Endothelial cell of umbilical vein (primary cell): ENCODE results near the gene CACHD1. TPM values are rescaled to one million over a fixed set of nuclear protein-coding genes. Genes with fewer than 3 reads are reported as not detected.

Experiments
- BruUV-seq: library from RNA; stranded (reverse); fragments of 400-500 nt; replicated peaks from 2 replicates; lab custom pipeline; 2021; lab: Mats Ljungman, UMichigan
- CTCF ChIA-PET: fragments of 300-600, 350-600 bp; sonication (Branson Sonifier 250); formaldehyde crosslinking; loops from one replicate; lab custom pipeline; 2021; ENCODE audit warnings: antibody characterized with exemption, inconsistent platforms; lab: Charles Lee
- POLR2A ChIA-PET: fragments of 300-600, 350-600 bp; sonication (Branson Sonifier 250); formaldehyde crosslinking; loops from one replicate; lab custom pipeline; 2021; ENCODE audit warnings: antibody characterized with exemption, inconsistent platforms; lab: Charles Lee
- DNase-seq: peaks from one replicate; pipeline ENCODE4 v3.0.0-alpha.2; 2011; ENCODE audit warnings: low read depth, low spot score
- FAIRE-seq: peaks from 2 replicates; lab custom pipeline; 2011; peaks lifted over from hg19 to GRCh38; lab: Jason Lieb, UNC
- H2AFZ ChIP-seq: 2 replicates; pipeline ENCODE4 v1.6.0; 2012; ENCODE audit warnings: low read depth, low read length, control low read depth, inconsistent platforms
- H3K27ac ChIP-seq: 2 replicates; pipeline ENCODE4 v1.5.1; 2011; ENCODE audit warnings: low read depth, mild to moderate bottlenecking, control low read depth, low read length, moderate library complexity; ENCODE audit not compliant: insufficient read depth
- H3K27me3 ChIP-seq, 2 experiments: 2 replicates each; pipeline versions ENCODE4 v1.6.0 to v1.6.1; 2011; ENCODE audit warnings: low read length in 2 of 2, mixed read lengths in 1 of 2; ENCODE audit not compliant: control insufficient read depth in 2 of 2, insufficient read depth in 2 of 2
- H3K36me3 ChIP-seq, 2 experiments: 2 replicates in 1 of 2; 3 replicates in 1 of 2; pipeline ENCODE4 v1.5.1; 2011; ENCODE audit warnings: low read length in 2 of 2, mild to moderate bottlenecking in 1 of 2, moderate library complexity in 1 of 2; ENCODE audit not compliant: control insufficient read depth in 2 of 2, insufficient read depth in 2 of 2; ENCODE audit errors: extremely low read depth in 1 of 2
- H3K4me1 ChIP-seq: 3 replicates; pipeline ENCODE4 v1.5.1; 2011; ENCODE audit warnings: mild to moderate bottlenecking, low read length; ENCODE audit not compliant: control insufficient read depth, insufficient read depth; ENCODE audit errors: extremely low read depth
- H3K4me2 ChIP-seq: 2 replicates; pipeline ENCODE4 v1.6.1; 2011; ENCODE audit warnings: low read length, control low read depth, mixed read lengths; ENCODE audit not compliant: insufficient read depth
- H3K4me3 ChIP-seq, 3 experiments: fragments of 200-600 bp in 1 of 3; sonication (generic), shearing (Covaris generic) in 1 of 3; replicated peaks in 1 of 3; 2 replicates each; pipeline ENCODE4 v1.5.1; 2011 to 2016; ENCODE audit warnings: control low read depth in 3 of 3, low read length in 3 of 3, mild to moderate bottlenecking in 2 of 3, inconsistent platforms in 1 of 3, low read depth in 1 of 3, moderate library complexity in 1 of 3; ENCODE audit not compliant: insufficient read depth in 1 of 3
- H3K79me2 ChIP-seq: 2 replicates; pipeline ENCODE4 v1.6.0; 2012; ENCODE audit warnings: low read length, inconsistent platforms; ENCODE audit not compliant: control insufficient read depth, insufficient read depth
- H3K9ac ChIP-seq: replicated peaks from 2 replicates; pipeline ENCODE3; 2011; ENCODE audit warnings: low read length, control low read depth; ENCODE audit not compliant: insufficient read depth; ENCODE audit errors: extremely low read depth
- H3K9me1 ChIP-seq: replicated peaks from 3 replicates; pipeline ENCODE4 v1.6.0; 2011; ENCODE audit warnings: mild to moderate bottlenecking, low read length; ENCODE audit not compliant: control insufficient read depth, insufficient read depth; ENCODE audit errors: extremely low read depth
- H3K9me3 ChIP-seq: replicated peaks from 2 replicates; pipeline ENCODE4 v1.5.1; 2012; ENCODE audit warnings: low read length, inconsistent platforms; ENCODE audit not compliant: control insufficient read depth, insufficient read depth
- H4K20me1 ChIP-seq: replicated peaks from 2 replicates; pipeline ENCODE3; 2011; ENCODE audit warnings: mild to moderate bottlenecking, low read length; ENCODE audit not compliant: control insufficient read depth, insufficient read depth; ENCODE audit errors: extremely low read depth
- CTCF ChIP-seq, 2 donors: IDR thresholded peaks; 1 replicate in 1 of 2; 2 replicates in 1 of 2; pipeline ENCODE4 v1.5.1; 2011; ENCODE audit warnings: low read length in 2 of 2, mild to moderate bottlenecking in 2 of 2, moderate library complexity in 2 of 2, control low read depth in 1 of 2, inconsistent platforms in 1 of 2, low read depth in 1 of 2; ENCODE audit not compliant: insufficient read depth in 1 of 2; ENCODE audit errors: extremely low read depth in 1 of 2
- EZH2 ChIP-seq: IDR thresholded peaks from 2 replicates; pipeline ENCODE4 v1.6.1; 2012; ENCODE audit warnings: borderline replicate concordance, low read depth, mild to moderate bottlenecking, moderate library complexity, low read length, inconsistent platforms; ENCODE audit not compliant: severe bottlenecking
- FOS ChIP-seq: IDR thresholded peaks from 2 replicates; pipeline ENCODE4 v1.6.1; 2011; ENCODE audit warnings: mild to moderate bottlenecking, low read length, moderate library complexity, borderline replicate concordance; ENCODE audit not compliant: insufficient read depth
- GATA2 ChIP-seq: IDR thresholded peaks from 2 replicates; pipeline ENCODE4 v1.7.0; 2011; ENCODE audit warnings: low read depth, mild to moderate bottlenecking, moderate library complexity, mixed read lengths, low read length; ENCODE audit not compliant: insufficient read length, insufficient read depth
- JUN ChIP-seq: IDR thresholded peaks from 2 replicates; pipeline ENCODE4 v1.6.1; 2011; ENCODE audit warnings: borderline replicate concordance, low read depth; ENCODE audit not compliant: insufficient read length, insufficient read depth
- MYC ChIP-seq: IDR thresholded peaks from one replicate; pipeline ENCODE4 v1.6.1; 2011; ENCODE audit warnings: mild to moderate bottlenecking, low read depth, low read length
- POLR2A ChIP-seq: IDR thresholded peaks from 2 replicates; pipeline ENCODE4 v1.6.1; 2012; ENCODE audit warnings: low read depth, mild to moderate bottlenecking, control low read depth, low read length
- POLR2AphosphoS5 ChIP-seq: IDR thresholded peaks from 2 replicates; pipeline ENCODE4 v1.6.1; 2012; ENCODE audit warnings: low read depth, mild to moderate bottlenecking, control low read depth, low read length, moderate library complexity; ENCODE audit not compliant: insufficient read depth
- dilution Hi-C: fragments of 300-500 bp; cut with MboI; formaldehyde crosslinking; loops from one replicate; pipeline ENCODE4 v1.15.0; 2019; ENCODE audit warnings: low sequenced_read_pairs; ENCODE audit not compliant: extremely low pct_ligation_motif_present
- intact Hi-C: fragments of 100-400 bp; cut with micrococcal nuclease; formaldehyde crosslinking; loops from one replicate; pipeline ENCODE4 v1.10.0; 2022
- polyA plus RNA-seq, 4 experiments: library from polyadenylated mRNA; depleted of rRNA in 3 of 4; stranded (reverse) in 3 of 4; unstranded in 1 of 4; fragments of >200 nt; gene quantifications; 2 replicates each; pipeline versions ENCODE4 v1.2.1 to v1.2.3, GENCODE V29; 2011 to 2012; ENCODE audit warnings: missing spikeins in 1 of 4
- total RNA-seq: library from RNA; stranded (reverse); gene quantifications from 2 replicates; pipeline ENCODE4 v1.2.3, GENCODE V29; 2021

The CACHD1 gene
- total and polyA plus RNA-seq, 2 donors (not counting 3 experiments of a cell fraction or from before 2014, with no cell fraction given), result 3.6 to 9.3 TPM

GRCh38 chr1:64675718-64676345 lies 205.9 kb downstream of the CACHD1 start:
- no TSS peak for BruUV-seq
- Histone ChIP-seq H3K9ac (no peak overlapping the region), H3K4me1 (no peaks in the 10 kb centered on the region), H3K4me2 (no peak overlapping the region), H4K20me1 (no peaks in the 10 kb centered on the region), H3K27ac (no peak overlapping the region), H3K9me1 (no peaks in the 10 kb centered on the region), H2AFZ (no peak overlapping the region), H3K27me3 (no peaks in the 10 kb centered on the region), H3K4me3 (no peak overlapping the region), H3K79me2 (no peaks in the 10 kb centered on the region), H3K36me3 (peaks cover 2% of the 10 kb centered on the region in 2 experiments), H3K9me3 (no peaks in the 10 kb centered on the region)
- ChIA-PET CTCF (interaction anchor here (0.8 to 4.6 kb wide), 16 partner anchors 8 to 1068 kb away, joined by 3 to 52 read pairs (median 3); no protein-coding TSS in a partner anchor), POLR2A (no interaction called here)
- no peak for TF ChIP-seq EZH2
- peak; percentile 35 to 67 for TF ChIP-seq CTCF (IDR thresholded peaks at IDR 0.05; ENCODE audit: extremely low read depth in 1 of 2, insufficient read depth in 1 of 2, low read depth in 1 of 2, low read length in 2 of 2)
- intact Hi-C loops (loop anchor here (1.0 to 5.0 kb wide), 3 partner anchors 206 to 407 kb away; partner anchors contain the start of gene CACHD1), dilution Hi-C loops (no loop called here)
- FAIRE-seq (peak; percentile 73), DNase-seq (peak; percentile 32)

- Histone ChIP-seq H3K9me1 (no peaks in the 10 kb centered on the region), H3K36me3 (peaks cover 2% of the 10 kb centered on the region in 2 experiments), H3K79me2 (no peaks in the 10 kb centered on the region), H3K4me3 (no peak overlapping the region), H3K27ac (no peak overlapping the region), H3K27me3 (no peaks in the 10 kb centered on the region), H4K20me1 (no peaks in the 10 kb centered on the region), H3K4me2 (no peak overlapping the region), H3K9ac (no peak overlapping the region), H3K9me3 (no peaks in the 10 kb centered on the region), H3K4me1 (no peaks in the 10 kb centered on the region), H2AFZ (no peak overlapping the region)
- no peak for TF ChIP-seq EZH2
- no peak for TF ChIP-seq GATA2
- TF ChIP-seq POLR2AphosphoS5, result no peak
- TF ChIP-seq POLR2A, result no peak
- TF ChIP-seq FOS, result no peak
- TF ChIP-seq JUN, result no peak
- no peak for TF ChIP-seq CTCF (IDR thresholded peaks at IDR 0.05; ENCODE audit: extremely low read depth in 1 of 2, insufficient read depth in 1 of 2, low read depth in 1 of 2, low read length in 2 of 2)
- no peak for TF ChIP-seq MYC
- CTCF ChIA-PET, result interaction anchor here (0.8 to 4.6 kb wide), 8 partner anchors 9 to 406 kb away, joined by 3 to 52 read pairs (median 5); no protein-coding TSS in a partner anchor
- dilution Hi-C loops, result no loop called here
- intact Hi-C loops, result loop anchor here (5.0 kb wide), 1 partner anchor 299 kb away; no protein-coding TSS in a partner anchor
- POLR2A ChIA-PET, result no interaction called here
- no TSS peak for BruUV-seq
- DNase-seq (no peak), FAIRE-seq (no peak)
These were observed 206.5 kb downstream of the CACHD1 start for GRCh38 chr1:64676386-64676785.
